Activated T-cell treated with anti-CD3 and anti-CD28 coated beads for 4 hours (primary cell): Measurements from ENCODE around the gene ADM2.

Source experiments
- DNase-seq: peaks from one replicate; pipeline ENCODE4 v3.0.0-alpha.2; 2020

Gene ADM2

DNA sequence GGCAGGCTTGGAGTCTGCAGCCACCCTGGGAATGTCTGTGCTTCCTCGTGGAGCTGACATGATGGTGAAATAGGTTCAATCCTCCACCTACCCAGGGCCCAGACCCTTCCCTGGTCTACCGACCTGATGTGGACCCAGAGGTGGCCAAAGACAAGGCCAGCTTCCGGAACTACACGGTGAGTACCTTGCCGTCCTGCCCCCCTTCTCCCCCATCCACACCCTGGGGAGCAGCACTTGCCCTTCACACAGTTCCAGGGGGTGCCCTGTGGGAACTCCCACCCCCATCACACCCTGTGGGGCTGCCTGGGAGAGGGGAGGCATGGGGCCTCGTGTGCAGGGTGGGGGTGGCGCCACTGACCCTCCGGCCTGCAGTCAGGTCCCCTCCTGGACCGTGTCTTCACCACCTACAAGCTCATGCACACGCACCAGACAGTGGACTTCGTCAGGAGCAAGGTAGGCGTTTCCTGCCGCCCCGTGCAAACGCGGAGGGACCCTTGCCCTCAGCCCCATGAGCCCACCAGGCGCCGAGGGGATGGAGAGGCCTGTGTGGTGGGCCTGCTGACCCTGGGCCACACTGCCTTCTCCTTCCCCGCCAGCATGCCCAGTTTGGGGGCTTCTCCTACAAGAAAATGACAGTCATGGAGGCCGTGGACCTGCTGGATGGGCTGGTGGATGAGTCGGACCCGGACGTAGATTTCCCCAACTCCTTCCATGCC is 6.1 kb downstream of the ADM2 start:
- DNase-seq = no peak

GRCh38 chr22:50488006-50488677 is 6.8 kb downstream of the ADM2 start:
- no peak for DNase-seq

DNA sequence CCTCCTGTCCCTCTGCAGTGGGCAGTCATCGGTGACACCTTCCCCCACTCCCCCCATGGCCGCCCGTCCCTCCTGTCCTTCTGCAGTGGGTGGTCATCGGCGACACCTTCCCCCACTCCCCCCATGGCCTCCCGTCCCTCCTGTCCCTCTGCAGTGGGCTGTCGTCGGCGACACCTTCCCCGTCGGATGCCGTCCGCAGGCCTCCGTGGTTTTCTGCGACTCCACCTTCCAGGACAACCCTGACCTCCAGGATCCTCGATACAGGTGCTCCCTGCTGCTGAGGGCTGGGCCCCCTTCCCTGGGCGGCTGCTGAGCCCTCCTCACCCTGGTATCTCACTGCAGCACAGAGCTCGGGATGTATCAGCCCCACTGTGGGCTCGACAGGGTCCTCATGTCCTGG is 7.5 kb downstream of the ADM2 start:
- no peak for DNase-seq

GRCh38 chr22:50489363-50490243 is 8.3 kb downstream of the ADM2 start:
- DNase-seq = no peak

DNA sequence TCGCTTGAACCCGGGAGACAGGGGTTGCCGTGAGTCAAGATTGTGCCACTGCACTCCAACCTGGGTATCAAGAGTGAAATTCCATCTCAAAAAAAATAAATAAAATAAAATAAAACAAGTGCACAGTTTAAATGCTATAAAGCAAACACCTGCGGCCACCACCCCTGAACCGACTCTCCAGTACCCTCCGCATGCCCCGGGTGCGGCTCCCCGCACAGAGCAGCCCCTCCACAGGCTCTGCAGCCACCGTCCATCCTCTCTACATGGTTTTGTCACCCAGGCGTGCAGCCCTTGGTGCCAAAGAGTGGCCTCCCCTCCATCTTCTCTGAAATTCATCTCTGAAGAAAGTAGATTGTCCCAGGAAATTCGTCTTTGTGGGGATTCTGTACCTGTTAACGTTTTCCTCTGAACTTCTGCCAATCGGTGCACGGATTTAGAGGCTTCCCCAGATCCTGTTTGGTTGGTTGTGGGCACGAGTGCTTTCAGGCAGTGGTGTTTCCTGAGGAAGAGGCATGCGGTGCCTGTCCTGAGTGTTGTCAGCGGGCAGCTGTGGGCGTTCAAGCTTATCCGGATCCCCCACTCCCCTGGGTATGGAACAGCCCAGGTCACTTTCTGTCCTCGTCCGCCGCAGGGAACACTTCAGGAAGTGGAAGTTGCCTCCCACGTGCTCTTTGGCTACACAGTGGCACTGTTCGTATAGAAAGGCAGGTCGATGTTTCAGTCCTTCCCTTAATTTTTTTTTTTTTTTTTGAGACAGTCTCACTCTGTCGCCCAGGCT is 9.4 kb downstream of the ADM2 start:
- no peak for DNase-seq

- no peak for DNase-seq
Observed at GRCh38 chr22:50497093-50497492, 15.8 kb downstream of the ADM2 start.

- DNase-seq = peak; percentile 65
Observed at GRCh38 chr22:50498322-50498890, 17.1 kb downstream of the ADM2 start.

DNA sequence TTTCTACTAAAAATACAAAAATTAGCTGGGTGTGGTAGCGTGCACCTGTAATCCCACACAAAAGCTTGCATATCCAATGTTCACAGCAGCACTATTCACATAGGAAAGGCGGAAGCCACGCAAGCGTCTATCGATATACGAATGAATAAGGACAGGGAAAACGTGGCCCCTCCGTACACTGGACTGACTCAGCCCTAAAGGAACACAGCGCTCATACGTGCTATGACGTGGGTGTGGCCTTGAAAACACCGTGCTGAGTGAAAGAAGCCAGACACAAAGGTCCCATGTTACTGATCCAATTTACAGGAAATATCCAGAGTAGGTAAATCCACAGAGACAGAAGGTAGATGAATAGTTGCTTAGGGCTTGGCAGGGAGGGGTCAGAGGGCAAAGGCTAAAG is 19.1 kb downstream of the ADM2 start:
- DNase-seq = no peak

DNA sequence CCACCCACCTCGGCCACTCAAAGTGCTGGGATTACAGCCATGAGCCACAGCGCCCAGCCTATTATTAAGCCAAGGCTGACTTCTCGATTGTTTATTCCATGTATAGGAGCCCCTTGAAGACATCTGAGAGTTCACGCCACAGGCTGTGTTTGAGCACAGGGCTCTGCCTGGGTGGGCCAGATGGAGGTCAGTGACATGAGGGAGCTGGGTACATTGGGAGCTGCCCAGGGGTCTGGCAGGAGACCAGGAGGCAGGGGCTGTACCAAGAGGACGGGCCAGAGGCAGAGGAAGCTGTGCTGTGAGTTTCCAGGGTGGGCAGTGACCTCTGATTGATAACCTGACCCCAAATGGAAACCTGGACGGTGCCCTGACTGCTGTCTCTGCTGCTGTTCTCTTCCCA is 20.8 kb downstream of the ADM2 start:
- no peak for DNase-seq

- no peak for DNase-seq
Observed at GRCh38 chr22:50502628-50503474, 21.5 kb downstream of the ADM2 start.

DNA sequence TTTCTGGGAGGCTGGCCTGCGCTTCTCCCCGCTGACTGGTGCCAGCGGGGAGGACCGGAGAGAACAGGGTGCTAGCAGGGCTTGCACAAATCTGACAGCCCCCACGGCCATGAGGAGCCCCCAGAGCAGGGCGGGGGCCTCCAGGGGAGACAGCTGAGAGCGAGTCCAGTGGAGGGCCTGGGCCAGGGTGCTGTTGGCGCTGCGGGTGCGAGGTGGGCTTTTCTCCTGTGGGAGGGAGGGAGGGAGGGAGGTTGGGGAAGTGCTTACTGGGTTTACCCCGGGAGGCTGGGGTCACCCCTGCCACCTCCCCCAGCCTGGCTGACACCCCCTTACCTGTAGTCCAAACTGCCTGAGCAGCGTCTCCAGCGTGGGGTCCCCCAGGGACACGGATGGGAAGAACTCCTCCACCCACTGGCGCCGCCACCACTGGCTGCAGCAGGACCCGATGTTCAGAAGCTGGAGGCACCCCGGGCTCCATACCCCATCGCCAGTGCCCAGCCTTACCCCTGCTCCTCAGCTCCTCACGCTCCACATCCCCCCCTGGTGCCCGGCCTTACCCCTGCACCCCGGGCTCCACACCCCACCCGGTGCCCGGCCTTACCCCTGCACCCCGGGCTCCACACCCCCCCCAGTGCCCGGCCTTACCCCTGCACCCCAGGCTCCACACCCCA is 22.3 kb downstream of the ADM2 start:
- no peak for DNase-seq

GRCh38 chr22:50504369-50505211 is 23.2 kb downstream of the ADM2 start:
- DNase-seq = no peak

GRCh38 chr22:50505276-50505775 is 24.0 kb downstream of the ADM2 start:
- DNase-seq = no peak

GRCh38 chr22:50505776-50506610 is 24.6 kb downstream of the ADM2 start:
- no peak for DNase-seq

DNA sequence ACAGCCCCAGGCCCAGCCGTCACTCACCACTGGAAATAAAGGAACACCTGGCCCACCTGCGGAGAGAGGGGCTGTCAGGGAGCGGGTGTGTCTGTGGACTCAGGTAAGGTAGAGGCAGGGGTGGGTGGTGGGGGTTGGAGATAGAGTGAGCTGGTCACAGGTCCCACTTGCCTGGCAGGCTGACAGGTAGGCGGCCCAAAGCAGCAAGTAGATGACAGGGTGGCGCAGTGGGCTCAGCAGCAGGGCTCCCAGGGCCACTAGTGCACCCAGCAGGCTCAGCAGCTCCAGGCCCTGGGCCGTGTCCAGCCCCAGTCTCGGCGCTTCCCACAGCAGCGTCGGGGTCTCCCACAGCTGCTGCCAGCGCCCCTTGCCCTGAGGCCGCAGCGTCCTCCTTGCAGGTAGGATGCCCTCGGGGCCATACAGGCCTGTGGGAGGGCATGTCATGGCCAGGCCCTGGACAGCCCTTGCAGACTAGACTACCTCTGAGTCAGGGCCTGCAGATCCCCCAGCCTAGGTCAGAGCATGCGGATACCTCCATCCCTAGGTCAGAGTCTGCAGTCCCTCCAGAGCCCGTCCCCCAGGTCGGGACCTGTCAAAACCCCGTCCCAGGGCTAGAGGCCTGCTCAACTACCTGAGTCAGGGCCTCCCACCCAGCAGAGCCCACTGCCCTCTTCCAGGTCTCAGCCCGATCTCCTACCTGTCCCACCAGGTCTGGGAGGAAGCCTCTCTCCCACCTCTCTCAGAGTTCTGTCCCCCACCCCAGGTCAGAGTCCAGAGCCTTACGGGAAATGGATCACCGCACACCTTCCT is 25.5 kb downstream of the ADM2 start:
- DNase-seq = no peak

DNA sequence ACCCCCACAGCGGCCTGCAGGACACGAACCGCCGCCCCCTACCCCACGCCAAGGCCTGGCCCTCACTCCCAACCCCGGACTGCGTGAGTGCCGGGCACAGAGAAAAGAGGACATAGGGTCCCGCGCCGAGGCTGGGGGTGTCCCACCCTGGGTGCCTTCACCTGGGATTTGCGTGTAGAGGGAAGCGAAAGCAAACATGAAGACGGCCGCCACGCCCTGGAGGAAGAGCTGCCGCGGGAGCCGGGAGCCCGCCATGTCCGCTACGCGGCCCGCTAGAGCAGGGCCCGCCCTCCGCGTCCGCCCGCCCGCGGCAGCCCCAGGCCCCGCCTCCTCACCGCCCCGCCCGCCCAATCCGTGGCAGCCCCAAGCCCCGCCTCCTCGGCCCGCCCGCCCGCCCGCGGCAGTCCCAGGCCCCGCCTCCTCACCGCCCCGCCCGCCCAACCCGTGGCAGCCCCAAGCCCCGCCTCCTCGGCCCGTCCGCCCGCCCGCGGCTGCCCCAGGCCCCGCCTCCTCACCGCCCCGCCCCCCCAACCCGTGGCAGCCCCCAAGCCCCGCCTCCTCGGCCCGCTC is 26.2 kb downstream of the ADM2 start, which contains the start of gene LMF2:
LMF2 (minus strand) TSS at position 282 of the 570 bp plus-strand sequence; CDS start at position 255, 27 bp downstream.
- peak; percentile 92 for DNase-seq
